ENCODE results near the gene GBE1.

DNA sequence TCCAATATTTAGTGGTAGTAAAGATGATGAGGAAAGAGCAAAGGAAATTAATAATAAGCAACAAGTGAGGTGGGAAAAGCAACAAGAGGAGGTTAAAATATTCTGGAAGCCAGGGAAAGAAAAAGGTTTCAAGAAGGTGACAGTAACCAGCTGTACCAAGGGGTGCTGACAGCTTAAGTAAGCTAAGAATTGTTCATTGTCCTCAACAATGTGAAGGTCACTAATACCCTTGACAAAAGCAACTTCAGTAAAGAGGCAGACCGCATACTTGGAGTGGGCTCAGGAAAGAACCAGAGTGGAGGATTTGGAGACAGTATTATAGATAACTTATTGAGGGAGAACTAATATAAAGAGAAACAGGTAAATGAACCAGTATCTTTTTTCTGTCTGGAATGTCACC, 116.2 kb downstream of the GBE1 start:
- TF ChIP-seq POLR2A (IDR thresholded peaks at IDR 0.05): no peak
- TF ChIP-seq, protein P1, sequence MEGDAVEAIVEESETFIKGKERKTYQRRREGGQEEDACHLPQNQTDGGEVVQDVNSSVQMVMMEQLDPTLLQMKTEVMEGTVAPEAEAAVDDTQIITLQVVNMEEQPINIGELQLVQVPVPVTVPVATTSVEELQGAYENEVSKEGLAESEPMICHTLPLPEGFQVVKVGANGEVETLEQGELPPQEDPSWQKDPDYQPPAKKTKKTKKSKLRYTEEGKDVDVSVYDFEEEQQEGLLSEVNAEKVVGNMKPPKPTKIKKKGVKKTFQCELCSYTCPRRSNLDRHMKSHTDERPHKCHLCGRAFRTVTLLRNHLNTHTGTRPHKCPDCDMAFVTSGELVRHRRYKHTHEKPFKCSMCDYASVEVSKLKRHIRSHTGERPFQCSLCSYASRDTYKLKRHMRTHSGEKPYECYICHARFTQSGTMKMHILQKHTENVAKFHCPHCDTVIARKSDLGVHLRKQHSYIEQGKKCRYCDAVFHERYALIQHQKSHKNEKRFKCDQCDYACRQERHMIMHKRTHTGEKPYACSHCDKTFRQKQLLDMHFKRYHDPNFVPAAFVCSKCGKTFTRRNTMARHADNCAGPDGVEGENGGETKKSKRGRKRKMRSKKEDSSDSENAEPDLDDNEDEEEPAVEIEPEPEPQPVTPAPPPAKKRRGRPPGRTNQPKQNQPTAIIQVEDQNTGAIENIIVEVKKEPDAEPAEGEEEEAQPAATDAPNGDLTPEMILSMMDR (IDR thresholded peaks at IDR 0.05): no peak
